K562 (cell line): Measurements from ENCODE around the gene SLC26A3. TPM values are rescaled to one million over a fixed set of nuclear protein-coding genes. Genes with fewer than 3 reads are reported as not detected.

Source experiments
- ATAC-seq: fragments of 200-7000 bp; cut with Tn5 transposase; 3 replicates; pipeline ENCODE4 v1.9.1; 2020; ENCODE audit warnings: moderate library complexity
- BruUV-seq: library from RNA; stranded (reverse); fragments of 400-500 nt; replicated peaks from 2 replicates; lab custom pipeline; 2021; lab: Mats Ljungman, UMichigan
- CTCF ChIA-PET: fragments of 300-600 bp; formaldehyde crosslinking; extraction: SDS; loops from one replicate; lab custom pipeline; 2021; ENCODE audit warnings: low intra/inter-chr PET ratio; lab: Yijun Ruan, JAX
- POLR2A ChIA-PET: fragments of 300-600, 350-650 bp; sonication (Branson Sonifier 250); formaldehyde crosslinking; extraction: SDS; loops from one replicate; lab custom pipeline; 2021; ENCODE audit warnings: antibody characterized with exemption, inconsistent platforms; lab: Yijun Ruan, JAX
- DNase-seq, 4 experiments: peaks; one replicate each; pipeline versions ENCODE4 v3.0.0 to v3.0.0-alpha.2; 2011 to 2018; ENCODE audit warnings: low spot score in 3 of 4, mixed read lengths in 3 of 4; ENCODE audit errors: extremely low read depth in 1 of 4
- FAIRE-seq: peaks from 2 replicates; lab custom pipeline; 2011; peaks lifted over from hg19 to GRCh38; lab: Jason Lieb, UNC
- H2AFZ ChIP-seq: 2 replicates; pipeline ENCODE4 v1.6.0; 2011; ENCODE audit warnings: low read depth, low read length, control low read depth, inconsistent platforms
- H3K27ac ChIP-seq: fragments of 200-600 bp; 3 replicates; pipeline ENCODE4 v1.8.0; 2011; ENCODE audit warnings: low read depth, mild to moderate bottlenecking, control low read depth, inconsistent platforms, low read length, moderate library complexity, mixed read lengths; ENCODE audit errors: extremely low read depth
- H3K27me3 ChIP-seq, 2 experiments: fragments of 300-600 bp in 1 of 2; 2 replicates in 1 of 2; 3 replicates in 1 of 2; pipeline versions ENCODE4 v1.6.0 to v1.8.0; 2011; ENCODE audit warnings: inconsistent platforms in 2 of 2, low read length in 2 of 2, mild to moderate bottlenecking in 1 of 2, mixed read lengths in 1 of 2, moderate library complexity in 1 of 2; ENCODE audit not compliant: control insufficient read depth in 2 of 2, insufficient read depth in 2 of 2
- H3K36me3 ChIP-seq: fragments of 300-600 bp; 3 replicates; pipeline ENCODE4 v1.8.0; 2011; ENCODE audit warnings: mild to moderate bottlenecking, low read length, inconsistent platforms; ENCODE audit not compliant: control insufficient read depth, insufficient read depth
- H3K4me1 ChIP-seq, 2 experiments: fragments of 200-600 bp in 1 of 2; replicated peaks in 1 of 2; 2 replicates in 1 of 2; 3 replicates in 1 of 2; pipeline versions ENCODE4 v1.5.1 to v1.8.0; 2011; ENCODE audit warnings: inconsistent platforms in 2 of 2, low read length in 2 of 2, mild to moderate bottlenecking in 1 of 2, mixed read lengths in 1 of 2, moderate library complexity in 1 of 2; ENCODE audit not compliant: control insufficient read depth in 2 of 2, insufficient read depth in 2 of 2
- H3K4me2 ChIP-seq: 2 replicates; pipeline ENCODE4 v1.6.1; 2011; ENCODE audit warnings: low read length, control low read depth, inconsistent platforms, mixed read lengths; ENCODE audit not compliant: insufficient read depth
- H3K4me3 ChIP-seq: fragments of 200-600 bp; sonication (generic), shearing (Covaris generic); 2 replicates; pipeline ENCODE4 v1.5.1; 2016; ENCODE audit warnings: control low read depth, inconsistent platforms
- H3K79me2 ChIP-seq: fragments of 200-600 bp; 3 replicates; pipeline ENCODE4 v1.8.0; 2011; ENCODE audit warnings: low read length, inconsistent platforms; ENCODE audit not compliant: control insufficient read depth, insufficient read depth
- H3K9ac ChIP-seq, 2 experiments: 2 replicates each; pipeline versions ENCODE4 v1.6.0 to v1.6.1; 2011; ENCODE audit warnings: low read depth in 2 of 2, low read length in 2 of 2, control low read depth in 1 of 2, inconsistent platforms in 1 of 2, mild to moderate bottlenecking in 1 of 2, mixed read lengths in 1 of 2; ENCODE audit not compliant: insufficient read depth in 1 of 2
- H3K9me1 ChIP-seq: one replicate; pipeline ENCODE4 v1.6.0; 2011; ENCODE audit warnings: inconsistent platforms, mild to moderate bottlenecking, low read length, moderate library complexity; ENCODE audit not compliant: control insufficient read depth, insufficient read depth
- H3K9me3 ChIP-seq: replicated peaks from 2 replicates; pipeline ENCODE4 v1.5.1; 2011; ENCODE audit warnings: low read depth, low read length, inconsistent platforms; ENCODE audit not compliant: control insufficient read depth, insufficient read depth
- H4K20me1 ChIP-seq: replicated peaks from 2 replicates; pipeline ENCODE4 v1.6.1; 2011; ENCODE audit warnings: low read length, inconsistent platforms, mixed read lengths; ENCODE audit not compliant: control insufficient read depth, insufficient read depth
- ASH1L ChIP-seq: fragments of 450-650 bp; IDR thresholded peaks from 2 replicates; pipeline ENCODE4 v1.6.1; 2018; ENCODE audit warnings: borderline replicate concordance, mild to moderate bottlenecking, low read depth; ENCODE audit not compliant: partially characterized antibody
- BHLHE40 ChIP-seq: IDR thresholded peaks from 2 replicates; pipeline ENCODE4 v1.6.1; 2011; ENCODE audit warnings: low read length, improper control_type of control experiment
- BRF1 ChIP-seq: IDR thresholded peaks from 3 replicates; pipeline ENCODE4 v1.6.1; 2011; ENCODE audit warnings: borderline replicate concordance, mild to moderate bottlenecking; ENCODE audit not compliant: insufficient read length; ENCODE audit errors: extremely low read depth
- CBX1 ChIP-seq: sonication (generic); IDR thresholded peaks from 2 replicates; pipeline ENCODE4 v1.6.1; 2016; ENCODE audit warnings: antibody characterized with exemption, low read depth, mild to moderate bottlenecking
- CHAMP1 ChIP-seq: fragments of 450-650 bp; IDR thresholded peaks from 2 replicates; pipeline ENCODE4 v1.6.1; 2016; ENCODE audit warnings: mild to moderate bottlenecking
- KAT8 ChIP-seq: fragments of 450-650 bp; IDR thresholded peaks from 2 replicates; pipeline ENCODE4 v1.6.1; 2016; ENCODE audit warnings: low read depth, mild to moderate bottlenecking
- MCM3 ChIP-seq: fragments of 450-650 bp; IDR thresholded peaks from 2 replicates; pipeline ENCODE4 v1.6.1; 2016
- MEF2A ChIP-seq: IDR thresholded peaks from 2 replicates; pipeline ENCODE4 v1.6.1; 2011; ENCODE audit warnings: low read depth, mild to moderate bottlenecking, low read length, moderate library complexity; ENCODE audit not compliant: control insufficient read depth
- NCOA2 ChIP-seq, 2 experiments: fragments of 450-650 bp; IDR thresholded peaks; 2 replicates each; pipeline ENCODE4 v1.6.1; 2018; ENCODE audit warnings: mild to moderate bottlenecking in 2 of 2, moderate library complexity in 1 of 2; ENCODE audit not compliant: partially characterized antibody in 2 of 2
- NR3C1 ChIP-seq: sonication (generic); formaldehyde crosslinking; IDR thresholded peaks from 2 replicates; pipeline ENCODE4 v1.8.1; 2022; ENCODE audit warnings: missing genetic modification reagents
- POLR2A ChIP-seq: fragments of 450-650 bp; conservative IDR thresholded peaks from 2 replicates; pipeline ENCODE4 v1.6.1; 2016
- USF1 ChIP-seq: sonication (generic); formaldehyde crosslinking; IDR thresholded peaks from 2 replicates; pipeline ENCODE4 v1.9.0; 2022; ENCODE audit warnings: mild to moderate bottlenecking, missing genetic modification reagents
- USF2 ChIP-seq: sonication (generic); formaldehyde crosslinking; IDR thresholded peaks from 2 replicates; pipeline ENCODE4 v1.5.0; 2020; ENCODE audit warnings: missing genetic modification reagents
- ZNF146 ChIP-seq: IDR thresholded peaks from one replicate; pipeline ENCODE4 v1.6.1; 2018; ENCODE audit warnings: missing compliant biosample characterization; ENCODE audit not compliant: unreplicated experiment
- ZNF217 ChIP-seq: sonication (generic); formaldehyde crosslinking; IDR thresholded peaks from 2 replicates; pipeline ENCODE4 v1.8.0; 2022; ENCODE audit warnings: mild to moderate bottlenecking, missing genetic modification reagents
- ZNF57 ChIP-seq: fragments of 450-650 bp; formaldehyde crosslinking; IDR thresholded peaks from 2 replicates; pipeline ENCODE4 v1.4.0; 2020; ENCODE audit warnings: mild to moderate bottlenecking, moderate library complexity
- WGBS: fragments of 100-300 bp; shearing (Covaris generic); methylation state at CpG from one replicate; pipeline ENCODE4 v1.1.6; 2016; ENCODE audit warnings: low coverage, mixed read lengths; ENCODE audit not compliant: insufficient coverage; ENCODE audit errors: missing lambda C conversion rate; 5-methylcytosine and 5-hydroxymethylcytosine counted together
- in situ Hi-C: fragments of 300-500 bp; cut with MboI; formaldehyde crosslinking; loops from 4 replicates; pipeline ENCODE4 v1.15.0; 2018; ENCODE audit warnings: inconsistent platforms, mixed read lengths
- intact Hi-C: fragments of 100-400 bp; cut with micrococcal nuclease; formaldehyde crosslinking; loops from 2 replicates; pipeline ENCODE4 v1.14.2; 2022
- polyA plus RNA-seq, 8 experiments: library from polyadenylated mRNA; depleted of rRNA in 4 of 8; stranded (reverse) in 5 of 8; unstranded in 3 of 8; fragments of >200 nt; fragmentation: Nextera tagmentation in 2 of 8; fragmentation: Illumina TruSeq in 1 of 8; extraction: Ambion mirVana in 2 of 8; extraction: Trizol in 1 of 8; gene quantifications; 2 replicates each; pipeline versions ENCODE4 v1.2.1 to v1.2.3, GENCODE V29; 2011 to 2014; ENCODE audit warnings: inconsistent platforms in 1 of 8, missing spikeins in 1 of 8
- total RNA-seq, 7 experiments: library from RNA; depleted of rRNA in 6 of 7; stranded (reverse); fragments of >200 nt in 6 of 7; fragmentation: Illumina TruSeq in 2 of 7; extraction: Trizol in 2 of 7; gene quantifications; 2 replicates each; pipeline versions ENCODE4 v1.2.1 to v1.2.3, GENCODE V29; 2011 to 2021; ENCODE audit warnings: low replicate concordance in 1 of 7

The SLC26A3 gene
- total and polyA plus RNA-seq, 9 of the 15 experiments (the other 6 are each of a cell fraction or from before 2014, with no cell fraction given), result 0.86 TPM; not detected in 8

- BruUV-seq, result no TSS peak
- no peak overlapping the region; the same call in 1 of the 2 replicates for H2AFZ ChIP-seq
- no peaks in the 10 kb centered on the region for H3K9me3 ChIP-seq
- H3K4me2 ChIP-seq, result no peak overlapping the region
- H3K27me3 ChIP-seq, result no peaks in the 10 kb centered on the region
- ChIA-PET POLR2A (interaction anchor here (1.2 kb wide), 1 partner anchor 16 kb away, joined by 3 read pairs; no protein-coding TSS in a partner anchor), CTCF (no interaction called here)
- H3K4me3 ChIP-seq, result no peak overlapping the region
- H3K79me2 ChIP-seq, result no peaks in the 10 kb centered on the region
- H3K36me3 ChIP-seq, result no peaks in the 10 kb centered on the region
- ATAC-seq (no peak), FAIRE-seq (no peak), DNase-seq (no peak)
- no peak for TF ChIP-seq ASH1L
- TF ChIP-seq MEF2A, result no peak
- no peak for TF ChIP-seq USF1 (CRISPR knock-in tag)
- TF ChIP-seq CHAMP1, result no peak
- no peak for TF ChIP-seq NR3C1
- TF ChIP-seq ZNF146 (CRISPR knock-in tag), result no peak
- no peak for TF ChIP-seq ZNF217 (CRISPR knock-in tag)
- TF ChIP-seq KAT8, result no peak
- no peak for TF ChIP-seq MCM3
- TF ChIP-seq BRF1, result no peak
- TF ChIP-seq BHLHE40, result no peak
- no peak for TF ChIP-seq POLR2A
- TF ChIP-seq ZNF57 (CRISPR knock-in tag), result no peak
- TF ChIP-seq CBX1, result no peak
- no peak for TF ChIP-seq NCOA2 (IDR thresholded peaks at IDR 0.05; ENCODE audit: partially characterized antibody in 2 of 2)
- no peak for TF ChIP-seq USF2 (CRISPR knock-in tag)
- intact Hi-C loops, result no loop called here
- WGBS, result 17% methylated on average over 2 of the region's 2 CpGs
- H4K20me1 ChIP-seq, result no peaks in the 10 kb centered on the region
- no peaks in the 10 kb centered on the region; a peak in 1 of 5 replicates for H3K4me1 ChIP-seq
- no peak overlapping the region for H3K27ac ChIP-seq
- in situ Hi-C loops, result no loop called here
- H3K9ac ChIP-seq, result no peak overlapping the region
- H3K9me1 ChIP-seq, result no peaks in the 10 kb centered on the region
Measured at GRCh38 chr7:107818622-107819021, 15.6 kb upstream of the SLC26A3 start.
